Hippocampal formation (tissue), 2 donors: ENCODE results near the gene CRTC1.
"Not testable (repeated sequence)": the region's sequence is repeated elsewhere in the genome, so short reads cannot be mapped to it uniquely, and the experiment has no call there.

Source experiments
- DNase-seq, 2 donors: peaks; one replicate each; lab custom pipeline; 2025; lab: John Stamatoyannopoulos, UW

The CRTC1 gene

GRCh38 chr19:18726846-18727245 lies 43.4 kb downstream of the CRTC1 start:
- no peak for DNase-seq

GRCh38 chr19:18727602-18728001 lies 44.1 kb downstream of the CRTC1 start:
- DNase-seq = not testable (repeated sequence)

- DNase-seq = no peak
Measured at GRCh38 chr19:18729933-18730530, 46.6 kb downstream of the CRTC1 start.

- no peak for DNase-seq
Measured at GRCh38 chr19:18730885-18731513, 47.5 kb downstream of the CRTC1 start.

GRCh38 chr19:18731562-18732008 lies 48.1 kb downstream of the CRTC1 start:
- DNase-seq = no peak

- no peak for DNase-seq
Measured at GRCh38 chr19:18733196-18733647, 49.7 kb downstream of the CRTC1 start.

GRCh38 chr19:18733762-18734332 lies 50.4 kb downstream of the CRTC1 start:
- DNase-seq = not testable (repeated sequence)

- no peak for DNase-seq
Measured at GRCh38 chr19:18735324-18735723, 51.8 kb downstream of the CRTC1 start.

GRCh38 chr19:18735752-18736151 lies 52.3 kb downstream of the CRTC1 start:
- peak in 1 of 2 donors; percentile 21 for DNase-seq

- no peak for DNase-seq
Measured at GRCh38 chr19:18736415-18737336, 53.2 kb downstream of the CRTC1 start.

- no peak for DNase-seq
Measured at GRCh38 chr19:18737337-18737953, 54.0 kb downstream of the CRTC1 start.

GRCh38 chr19:18737954-18738351 lies 54.5 kb downstream of the CRTC1 start:
- no peak for DNase-seq

GRCh38 chr19:18738961-18739690 lies 55.6 kb downstream of the CRTC1 start:
- no peak for DNase-seq

- DNase-seq = no peak
Measured at GRCh38 chr19:18741124-18742121, 57.9 kb downstream of the CRTC1 start.

GRCh38 chr19:18742324-18742723 lies 58.8 kb downstream of the CRTC1 start:
- DNase-seq = no peak

- no peak for DNase-seq
Measured at GRCh38 chr19:18742838-18743783, 59.6 kb downstream of the CRTC1 start.

- DNase-seq = no peak
Measured at GRCh38 chr19:18743784-18744418, 60.4 kb downstream of the CRTC1 start.
